ENCODE results near the gene PROZ.

PROZ gene

DNA sequence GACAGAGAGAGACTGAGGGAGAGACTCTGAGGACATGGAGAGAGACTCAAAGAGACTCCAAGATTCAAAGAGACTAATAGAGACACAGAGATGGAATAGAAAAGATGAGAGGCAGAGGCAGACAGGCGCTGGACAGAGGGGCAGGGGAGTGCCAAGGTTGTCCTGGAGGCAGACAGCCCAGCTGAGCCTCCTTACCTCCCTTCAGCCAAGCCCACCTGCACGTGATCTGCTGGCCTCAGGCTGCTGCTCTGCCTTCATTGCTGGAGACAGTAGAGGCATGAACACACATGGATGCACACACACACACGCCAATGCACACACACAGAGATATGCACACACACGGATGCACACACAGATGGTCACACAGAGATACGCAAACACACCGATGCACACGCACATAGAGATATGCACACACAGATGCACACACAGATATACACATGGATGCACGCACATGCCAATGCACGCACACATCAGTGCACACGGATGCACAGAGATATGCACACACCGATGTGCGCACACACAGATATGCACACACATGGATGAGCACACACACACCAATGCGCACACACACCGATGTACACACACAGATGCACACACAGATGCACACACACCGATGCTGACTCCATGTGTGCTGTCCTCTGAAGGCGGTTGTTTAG, 39.2 kb upstream of the PROZ start:
- H3K4me3 ChIP-seq (ENCODE audit: low read depth, low read length): no peak overlapping the region

GRCh38 chr13:113119822-113120189, 38.6 kb upstream of the PROZ start:
- no peak overlapping the region for H3K4me3 ChIP-seq (ENCODE audit: low read depth, low read length)

GRCh38 chr13:113120300-113121182, 37.9 kb upstream of the PROZ start:
- no peak overlapping the region for H3K4me3 ChIP-seq (ENCODE audit: low read depth, low read length)

GRCh38 chr13:113121183-113121927, 37.1 kb upstream of the PROZ start:
- H3K4me3 ChIP-seq (ENCODE audit: low read depth, low read length): no peak overlapping the region

GRCh38 chr13:113121928-113122471, 36.4 kb upstream of the PROZ start:
- no peak overlapping the region for H3K4me3 ChIP-seq (ENCODE audit: low read depth, low read length)

DNA sequence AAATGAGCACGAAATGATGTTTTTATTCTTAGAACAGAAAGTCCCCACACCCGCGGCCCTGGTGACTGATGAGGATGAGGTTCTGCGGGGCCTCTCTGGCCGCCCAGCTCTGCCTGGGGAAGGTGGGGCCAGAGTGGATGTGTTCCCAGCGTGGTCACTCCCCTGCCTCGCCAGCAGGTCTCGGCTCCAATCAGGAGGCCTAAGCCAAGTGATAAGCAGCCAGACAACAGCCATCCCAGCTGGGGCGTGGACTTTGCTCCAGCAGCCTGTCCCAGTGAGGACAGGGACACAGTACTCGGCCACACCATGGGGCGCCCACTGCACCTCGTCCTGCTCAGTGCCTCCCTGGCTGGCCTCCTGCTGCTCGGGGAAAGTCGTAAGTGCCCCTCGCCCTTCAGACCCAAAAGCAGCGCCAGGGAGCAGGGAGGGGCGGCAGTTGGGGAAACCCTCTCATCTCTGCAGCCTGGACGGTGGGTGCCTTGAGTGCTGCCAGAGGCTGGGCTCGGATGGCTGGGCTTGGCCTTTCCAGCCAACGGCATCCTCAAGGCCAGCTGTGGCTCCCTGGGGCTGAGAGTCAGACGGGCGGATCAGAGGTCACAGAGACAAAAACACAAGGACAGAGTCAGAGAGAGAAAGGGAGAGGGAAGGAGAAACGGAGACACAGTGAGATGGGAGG, 35.8 kb upstream of the PROZ start, which contains the start of gene F10:
Gene F10, plus strand, starts transcription at position 250 of the 676 bp plus-strand sequence. Its CDS starts 57 bp downstream, at position 307.
- H3K4me3 ChIP-seq (ENCODE audit: low read depth, low read length): no peak within 1 kb of the TSS

- no peak overlapping the region for H3K4me3 ChIP-seq (ENCODE audit: low read depth, low read length)
These were observed 34.9 kb upstream of the PROZ start for GRCh38 chr13:113123226-113124201.

GRCh38 chr13:113124211-113124970, 34.1 kb upstream of the PROZ start:
- H3K4me3 ChIP-seq (ENCODE audit: low read depth, low read length): no peak overlapping the region

DNA sequence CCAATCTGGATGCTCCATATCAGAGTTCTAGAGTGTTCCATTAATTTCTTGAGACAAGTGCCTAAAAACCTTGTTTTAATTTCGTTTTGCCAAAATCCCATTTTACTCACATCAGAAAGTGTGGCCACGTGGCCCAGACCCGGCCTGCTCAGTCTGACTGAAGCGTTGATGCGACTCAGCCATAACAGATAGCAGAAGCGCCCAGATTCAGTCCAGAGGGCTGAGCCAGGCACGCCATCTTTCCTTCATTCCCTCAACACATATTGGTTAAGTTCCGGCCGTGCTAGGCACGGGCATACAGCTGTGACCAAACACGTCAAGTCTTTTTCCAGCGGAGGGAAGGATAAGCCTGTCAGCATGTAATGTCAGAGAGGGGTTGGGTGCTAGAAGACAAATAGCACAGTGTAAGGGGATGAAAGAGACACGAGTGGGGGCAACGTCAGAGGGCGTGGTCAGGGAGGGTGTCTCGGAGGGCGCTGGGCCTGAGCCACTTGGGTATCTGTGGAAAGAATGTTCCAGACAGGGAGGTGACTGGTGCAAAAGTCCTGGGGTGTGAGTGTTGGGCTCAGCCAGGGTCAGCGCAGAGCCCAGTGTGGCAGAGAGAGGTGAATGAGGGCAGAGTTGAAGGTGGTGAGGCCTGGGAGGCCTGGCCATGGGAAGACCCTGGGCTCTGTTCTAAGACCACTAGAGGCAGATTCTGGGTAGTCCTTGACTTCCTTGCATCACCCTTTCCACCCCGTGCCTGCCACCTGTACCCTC, 32.8 kb upstream of the PROZ start:
- no peak overlapping the region for H3K4me3 ChIP-seq (ENCODE audit: low read depth, low read length)

DNA sequence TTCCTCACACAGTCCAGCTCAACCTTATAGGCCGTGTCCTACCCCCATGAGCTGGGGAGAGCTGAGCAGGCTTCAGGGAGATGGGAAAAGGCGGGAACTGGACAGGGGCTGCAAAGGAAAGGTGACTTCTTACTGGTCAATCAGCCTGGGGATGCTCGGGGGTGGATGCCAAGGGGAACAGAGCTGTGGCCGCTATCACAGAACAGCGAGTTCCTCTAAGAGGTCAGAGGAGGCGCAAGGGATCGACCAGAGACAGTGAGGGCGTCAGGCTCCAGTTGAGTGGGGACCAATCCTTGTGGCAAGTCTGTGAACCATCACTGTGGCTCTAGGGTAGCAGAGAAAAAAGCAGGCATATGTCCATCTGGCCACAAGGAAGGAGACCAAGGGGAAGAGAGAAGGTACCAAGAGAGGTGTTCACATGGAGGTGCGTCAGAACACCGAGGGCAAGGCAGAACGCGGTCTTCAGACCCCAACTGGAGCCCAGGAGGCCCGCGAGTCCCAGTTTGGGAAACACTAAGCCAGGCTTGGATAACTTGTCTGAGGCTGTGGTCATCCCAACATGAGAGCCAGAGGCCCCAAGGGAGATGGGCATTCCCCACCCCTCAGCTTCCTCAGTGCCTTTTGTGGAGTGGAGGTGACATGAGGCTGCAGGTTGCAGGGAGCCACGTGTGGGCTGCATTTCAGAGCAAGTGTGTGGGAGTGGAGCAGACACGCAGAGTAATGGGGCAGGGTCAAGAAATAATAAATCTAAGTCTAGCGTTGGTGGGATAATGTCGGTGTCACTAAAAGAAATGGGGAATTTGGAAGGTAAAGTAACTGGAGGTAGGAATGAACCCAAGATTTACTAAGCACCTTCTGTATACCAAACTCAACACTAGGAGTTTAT, 31.9 kb upstream of the PROZ start:
- H3K4me3 ChIP-seq (ENCODE audit: low read depth, low read length): no peak overlapping the region

DNA sequence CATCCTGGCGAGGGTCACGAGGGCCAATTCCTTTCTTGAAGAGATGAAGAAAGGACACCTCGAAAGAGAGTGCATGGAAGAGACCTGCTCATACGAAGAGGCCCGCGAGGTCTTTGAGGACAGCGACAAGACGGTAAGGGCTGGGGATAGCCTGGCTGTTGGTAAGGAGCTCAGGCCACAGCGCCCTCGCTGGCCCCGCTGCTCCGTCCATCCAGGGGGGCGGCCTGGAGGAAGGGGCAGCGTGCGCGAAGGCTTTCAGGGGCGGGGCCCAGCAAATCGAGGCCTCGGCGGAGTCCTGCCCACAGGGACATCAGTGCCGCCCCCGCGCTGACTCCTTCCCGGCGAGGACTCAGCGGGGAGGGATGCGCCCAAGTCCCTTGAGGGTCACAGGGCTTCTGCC, 29.0 kb upstream of the PROZ start:
- no peak overlapping the region for H3K4me3 ChIP-seq (ENCODE audit: low read depth, low read length)

DNA sequence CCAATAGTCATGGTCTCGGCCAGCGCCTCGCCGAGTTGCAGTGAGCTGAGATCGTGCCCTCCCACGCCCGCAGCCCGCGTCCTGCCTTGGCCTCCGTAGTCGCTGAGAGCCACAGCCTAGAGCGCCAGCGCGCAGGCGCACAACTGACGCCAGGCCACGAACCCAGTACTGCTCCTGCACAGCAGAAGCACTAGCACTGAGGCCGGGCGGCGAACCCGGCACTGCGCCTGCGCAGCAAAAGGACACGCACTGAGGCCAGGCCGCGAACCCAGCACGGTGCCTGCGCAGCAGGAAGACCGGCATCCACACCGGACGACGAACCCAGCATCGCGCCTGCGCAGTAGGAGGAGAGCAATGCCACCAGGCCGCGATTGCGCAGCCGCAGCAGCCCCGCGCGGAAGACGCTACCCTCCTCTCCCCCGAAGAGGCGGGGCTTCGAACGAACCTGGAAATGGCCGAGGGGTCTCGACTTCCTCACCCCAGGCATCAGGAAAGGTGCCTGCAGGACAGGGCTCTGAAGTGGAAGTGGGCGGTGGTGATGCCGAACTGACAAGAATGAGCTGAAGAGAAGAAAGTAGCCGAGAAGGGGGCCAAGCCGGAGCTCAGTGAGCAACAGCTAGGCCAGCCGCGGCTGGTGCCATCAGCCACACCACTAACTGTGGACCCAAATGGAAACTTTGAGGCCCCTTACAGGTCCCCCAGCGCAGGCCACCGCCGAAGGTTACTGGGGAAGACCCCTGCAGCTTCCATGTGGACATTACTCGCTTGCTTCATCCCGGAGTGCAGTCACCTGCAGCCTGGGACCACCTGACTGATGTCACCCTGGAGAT, 28.3 kb upstream of the PROZ start:
- H3K4me3 ChIP-seq (ENCODE audit: low read depth, low read length): no peak overlapping the region

DNA sequence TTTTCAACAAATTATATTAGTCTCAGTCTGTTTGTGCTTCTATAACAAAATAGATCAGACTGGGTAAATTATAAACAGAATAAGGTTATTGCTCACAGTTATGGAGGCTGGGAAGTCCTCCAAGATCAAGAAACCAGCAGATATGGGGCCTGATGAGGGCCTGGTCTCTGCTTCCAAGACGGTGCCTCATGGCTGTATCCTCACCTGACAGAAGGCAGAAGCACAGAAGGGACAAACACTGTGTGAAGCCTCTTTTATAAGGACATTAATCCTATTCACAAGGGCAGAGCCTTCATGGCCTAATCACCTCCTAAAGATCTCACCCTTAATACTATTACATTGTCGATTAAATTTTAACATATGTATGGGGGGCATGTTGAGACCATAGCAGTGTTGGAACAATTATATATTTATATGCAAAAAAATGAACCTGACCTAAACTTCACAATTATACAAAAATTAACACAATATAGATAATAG, 23.1 kb upstream of the PROZ start:
- H3K4me3 ChIP-seq (ENCODE audit: low read depth, low read length): no peak overlapping the region

GRCh38 chr13:113137691-113138298, 20.7 kb upstream of the PROZ start:
- no peak overlapping the region for H3K4me3 ChIP-seq (ENCODE audit: low read depth, low read length)

GRCh38 chr13:113138792-113139551, 19.5 kb upstream of the PROZ start:
- H3K4me3 ChIP-seq (ENCODE audit: low read depth, low read length): no peak overlapping the region
